HepG2 (cell line): ENCODE results near the gene ZNF771. TPM values are rescaled to one million over a fixed set of nuclear protein-coding genes. Genes with fewer than 3 reads are reported as not detected.
"Not testable (repeated sequence)": the region's sequence is repeated elsewhere in the genome, so short reads cannot be mapped to it uniquely, and the experiment has no call there.

Experiments
- ATAC-seq: fragments of 200-7000 bp; cut with Tn5 transposase; 3 replicates; pipeline ENCODE4 v1.9.1; 2020; ENCODE audit warnings: mild to moderate bottlenecking, moderate library complexity
- BruUV-seq: library from RNA; stranded (reverse); fragments of 400-500 nt; replicated peaks from 2 replicates; lab custom pipeline; 2021; lab: Mats Ljungman, UMichigan
- CTCF ChIA-PET: fragments of 300-600 bp; formaldehyde crosslinking; extraction: SDS; loops from one replicate; lab custom pipeline; 2021; ENCODE audit warnings: low total read pairs, inconsistent platforms, low intra/inter-chr PET ratio; lab: Yijun Ruan, JAX
- POLR2A ChIA-PET: fragments of 350-600 bp; sonication (Branson Sonifier 250); formaldehyde crosslinking; loops from one replicate; lab custom pipeline; 2020; ENCODE audit warnings: antibody characterized with exemption, inconsistent platforms; lab: Yijun Ruan, JAX
- DNase-seq: peaks from one replicate; pipeline ENCODE4 v3.0.0-alpha.2; 2015; ENCODE audit warnings: low spot score
- FAIRE-seq: peaks from 3 replicates; lab custom pipeline; 2011; peaks lifted over from hg19 to GRCh38; lab: Jason Lieb, UNC
- H2AFZ ChIP-seq: one replicate; pipeline ENCODE4 v1.6.1; 2011; ENCODE audit warnings: low read length, inconsistent platforms
- H3K27ac ChIP-seq: fragments of 300-600 bp; 3 replicates; pipeline ENCODE4 v1.8.0; 2011; ENCODE audit warnings: mixed run types, mild to moderate bottlenecking, mixed read lengths, low read length, inconsistent platforms; ENCODE audit not compliant: insufficient read depth; ENCODE audit errors: extremely low read length
- H3K27me3 ChIP-seq, 2 experiments: fragments of 200-600 bp in 1 of 2; 2 replicates in 1 of 2; 3 replicates in 1 of 2; pipeline versions ENCODE4 v1.6.0 to v1.8.0; 2011; ENCODE audit warnings: low read length in 2 of 2, mild to moderate bottlenecking in 2 of 2, moderate library complexity in 2 of 2, inconsistent platforms in 1 of 2; ENCODE audit not compliant: insufficient read depth in 2 of 2, control insufficient read depth in 1 of 2
- H3K36me3 ChIP-seq, 2 experiments: fragments of 200-600 bp in 1 of 2; replicated peaks in 1 of 2; 2 replicates in 1 of 2; 3 replicates in 1 of 2; pipeline versions ENCODE4 v1.5.1 to v1.8.0; 2011; ENCODE audit warnings: low read length in 2 of 2, inconsistent platforms in 1 of 2; ENCODE audit not compliant: insufficient read depth in 2 of 2, control insufficient read depth in 1 of 2
- H3K4me1 ChIP-seq: 2 replicates; pipeline ENCODE4 v1.5.1; 2012; ENCODE audit warnings: low read length, inconsistent platforms; ENCODE audit not compliant: insufficient read depth
- H3K4me2 ChIP-seq: 2 replicates; pipeline ENCODE4 v1.6.0; 2011; ENCODE audit warnings: low read depth, low read length, inconsistent platforms
- H3K4me3 ChIP-seq, 3 experiments: fragments of 200-600 bp in 1 of 3; sonication (generic), shearing (Covaris generic) in 1 of 3; replicated peaks in 1 of 3; 2 replicates each; pipeline ENCODE4 v1.5.1; 2011 to 2016; ENCODE audit warnings: low read length in 3 of 3, inconsistent platforms in 2 of 3, low read depth in 2 of 3, mild to moderate bottlenecking in 2 of 3, control low read depth in 1 of 3, mixed read lengths in 1 of 3; ENCODE audit not compliant: insufficient read depth in 1 of 3
- H3K79me2 ChIP-seq: one replicate; pipeline ENCODE4 v1.6.1; 2011; ENCODE audit warnings: low read length, inconsistent platforms; ENCODE audit not compliant: insufficient read depth
- H3K9ac ChIP-seq: 2 replicates; pipeline ENCODE4 v1.6.0; 2011; ENCODE audit warnings: mild to moderate bottlenecking, low read depth, low read length, inconsistent platforms; ENCODE audit not compliant: insufficient read depth
- H3K9me3 ChIP-seq: 2 replicates; pipeline ENCODE4 v1.5.1; 2012; ENCODE audit warnings: mild to moderate bottlenecking, low read length
- H4K20me1 ChIP-seq: 2 replicates; pipeline ENCODE4 v1.6.0; 2011; ENCODE audit warnings: inconsistent platforms, mild to moderate bottlenecking, low read length, moderate library complexity; ENCODE audit not compliant: insufficient read depth
- PCBP1 ChIP-seq: fragments of 200-400 bp; formaldehyde crosslinking; IDR thresholded peaks from 2 replicates; pipeline ENCODE4 v1.6.1; 2017; ENCODE audit warnings: mild to moderate bottlenecking, low read depth, low read length, borderline replicate concordance
- XRCC5 ChIP-seq: fragments of 200-400 bp; formaldehyde crosslinking; optimal IDR thresholded peaks from 2 replicates; pipeline ENCODE3; 2017; ENCODE audit warnings: mild to moderate bottlenecking, low read length
- ZFP37 ChIP-seq: sonication (generic); formaldehyde crosslinking; IDR thresholded peaks from 2 replicates; pipeline ENCODE4 v1.4.0; 2020; ENCODE audit warnings: missing genetic modification reagents, borderline replicate concordance
- ZNF230 ChIP-seq: sonication (generic); formaldehyde crosslinking; IDR thresholded peaks from 2 replicates; pipeline ENCODE4 v1.4.0; 2020; ENCODE audit warnings: mild to moderate bottlenecking, missing genetic modification reagents
- ZNF296 ChIP-seq: sonication (generic); formaldehyde crosslinking; conservative IDR thresholded peaks from 2 replicates; pipeline ENCODE4 v1.5.0; 2020; ENCODE audit warnings: mild to moderate bottlenecking, missing genetic modification reagents
- ZNF34 ChIP-seq: sonication (generic); formaldehyde crosslinking; IDR thresholded peaks from 2 replicates; pipeline ENCODE4 v1.4.0; 2020; ENCODE audit warnings: mild to moderate bottlenecking, missing genetic modification reagents, borderline replicate concordance
- ZNF770 ChIP-seq: sonication (generic); formaldehyde crosslinking; IDR thresholded peaks from 2 replicates; pipeline ENCODE4 v1.5.0; 2020; ENCODE audit warnings: mild to moderate bottlenecking, missing genetic modification reagents
- ZNF883 ChIP-seq: sonication (generic); formaldehyde crosslinking; IDR thresholded peaks from 2 replicates; pipeline ENCODE4 v1.5.1; 2020; ENCODE audit warnings: mild to moderate bottlenecking, missing genetic modification reagents; ENCODE audit errors: not compliant biosample characterization
- WGBS: methylation state at CpG from one replicate; pipeline ENCODE4 v1.1.6; 2017; ENCODE audit warnings: low lambda C conversion rate; 5-methylcytosine and 5-hydroxymethylcytosine counted together
- in situ Hi-C: cut with HindIII; loops from 2 replicates; pipeline ENCODE4 v1.10.0; 2017; ENCODE audit warnings: low pct_unique_long_range_greater_than_20kb; ENCODE audit not compliant: extremely low pct_ligation_motif_present
- intact Hi-C: fragments of 100-400 bp; cut with micrococcal nuclease; formaldehyde crosslinking; loops from one replicate; pipeline ENCODE4 v1.10.0; 2022; ENCODE audit not compliant: unreplicated experiment
- polyA plus RNA-seq, 8 experiments: library from polyadenylated mRNA; depleted of rRNA in 3 of 8; stranded (reverse) in 7 of 8; unstranded in 1 of 8; fragments of >200 nt; fragmentation: Illumina TruSeq in 4 of 8; extraction: Trizol in 4 of 8; gene quantifications; 2 replicates each; pipeline versions ENCODE4 v1.2.1 to v1.2.3, GENCODE V29; 2011 to 2016; ENCODE audit warnings: low read depth in 4 of 8, missing spikeins in 1 of 8, mixed read lengths in 1 of 8; ENCODE audit not compliant: insufficient read depth in 1 of 8
- total RNA-seq, 5 experiments: library from RNA; depleted of rRNA; stranded (reverse); fragments of >200 nt; fragmentation: Illumina TruSeq; extraction: Trizol; gene quantifications; 2 replicates each; pipeline ENCODE4 v1.2.3, GENCODE V29; 2016; ENCODE audit warnings: low read depth in 1 of 5
- TF ChIP-seq, protein P1 (sequence below): sonication (generic); formaldehyde crosslinking; IDR thresholded peaks from 2 replicates; pipeline ENCODE4 v1.4.0; 2020; ENCODE audit warnings: missing genetic modification reagents, borderline replicate concordance

Gene ZNF771
- total and polyA plus RNA-seq, 2 of the 13 experiments (the other 11 are each of a cell fraction or from before 2014, with no cell fraction given): 5.0 to 11.8 TPM

GRCh38 chr16:30396627-30397026, 10.8 kb upstream of the ZNF771 start:
- FAIRE-seq, BruUV-seq, H2AFZ ChIP-seq, H3K27me3 ChIP-seq, H4K20me1 ChIP-seq, DNase-seq, H3K27ac ChIP-seq, ATAC-seq, H3K9me3 ChIP-seq: not testable (repeated sequence)
- Histone ChIP-seq H3K4me1 (peaks cover 46% of the 10 kb centered on the region), H3K79me2 (peaks cover 17% of the 10 kb centered on the region), H3K4me2 (peak overlapping the region; percentile 99), H3K9ac (peak overlapping the region; percentile 78), H3K4me3 (peak overlapping the region; percentile 75 to 93 (median 75); a peak in 4 of 6 replicates)
- WGBS: 84% methylated on average over 4 of the region's 4 CpGs
- POLR2A ChIA-PET: interaction anchor here (0.7 to 3.3 kb wide), 3 partner anchors 11 to 95 kb away, joined by 3 to 70 read pairs (median 11); partner anchors contain the start of genes DCTPP1 and ZNF771
- peak; percentile 70 for TF ChIP-seq ZNF770 (CRISPR knock-in tag)
- TF ChIP-seq, all 625 proteins: peak for 1; not testable (repeated sequence) for 624
- CTCF ChIA-PET: interaction anchor here (2.1 to 2.6 kb wide), 2 partner anchors 13 to 232 kb away, joined by 4 to 20 read pairs; no protein-coding TSS in a partner anchor
- intact Hi-C loops, in situ Hi-C loops: not testable (repeated sequence)
- peaks cover 3 to 17% of the 10 kb centered on the region in 2 experiments; a peak in 4 of 5 replicates for H3K36me3 ChIP-seq

- BruUV-seq: no TSS peak
- TF ChIP-seq ZNF230 (CRISPR knock-in tag): no peak
- TF ChIP-seq, protein P1, sequence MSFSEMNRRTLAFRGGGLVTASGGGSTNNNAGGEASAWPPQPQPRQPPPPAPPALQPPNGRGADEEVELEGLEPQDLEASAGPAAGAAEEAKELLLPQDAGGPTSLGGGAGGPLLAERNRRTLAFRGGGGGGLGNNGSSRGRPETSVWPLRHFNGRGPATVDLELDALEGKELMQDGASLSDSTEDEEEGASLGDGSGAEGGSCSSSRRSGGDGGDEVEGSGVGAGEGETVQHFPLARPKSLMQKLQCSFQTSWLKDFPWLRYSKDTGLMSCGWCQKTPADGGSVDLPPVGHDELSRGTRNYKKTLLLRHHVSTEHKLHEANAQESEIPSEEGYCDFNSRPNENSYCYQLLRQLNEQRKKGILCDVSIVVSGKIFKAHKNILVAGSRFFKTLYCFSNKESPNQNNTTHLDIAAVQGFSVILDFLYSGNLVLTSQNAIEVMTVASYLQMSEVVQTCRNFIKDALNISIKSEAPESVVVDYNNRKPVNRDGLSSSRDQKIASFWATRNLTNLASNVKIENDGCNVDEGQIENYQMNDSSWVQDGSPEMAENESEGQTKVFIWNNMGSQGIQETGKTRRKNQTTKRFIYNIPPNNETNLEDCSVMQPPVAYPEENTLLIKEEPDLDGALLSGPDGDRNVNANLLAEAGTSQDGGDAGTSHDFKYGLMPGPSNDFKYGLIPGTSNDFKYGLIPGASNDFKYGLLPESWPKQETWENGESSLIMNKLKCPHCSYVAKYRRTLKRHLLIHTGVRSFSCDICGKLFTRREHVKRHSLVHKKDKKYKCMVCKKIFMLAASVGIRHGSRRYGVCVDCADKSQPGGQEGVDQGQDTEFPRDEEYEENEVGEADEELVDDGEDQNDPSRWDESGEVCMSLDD (CRISPR knock-in tag): no peak
- TF ChIP-seq ZFP37: no peak
- no peak for TF ChIP-seq ZNF883 (CRISPR knock-in tag)
- no peak for TF ChIP-seq PCBP1
- no peak for TF ChIP-seq XRCC5
- TF ChIP-seq ZNF296 (CRISPR knock-in tag): no peak
- no peak for TF ChIP-seq ZNF34 (CRISPR knock-in tag)
Measured at GRCh38 chr16:30397056-30397455, 10.3 kb upstream of the ZNF771 start.

More at GRCh38 chr16:30397056-30397455, 10.3 kb upstream of the ZNF771 start:
- peaks cover 50% of the 10 kb centered on the region for H3K4me1 ChIP-seq
- H3K4me3 ChIP-seq: no peak overlapping the region
- 97% methylated on average over 4 of the region's 4 CpGs for WGBS
- ChIA-PET CTCF (interaction anchor here (2.6 kb wide), 1 partner anchor 12 kb away, joined by 20 read pairs; no protein-coding TSS in a partner anchor), POLR2A (interaction anchor here (0.7 to 2.9 kb wide), 2 partner anchors 11 to 95 kb away, joined by 3 to 16 read pairs; partner anchors contain the start of gene ZNF771)
- in situ Hi-C loops: no loop called here
- intact Hi-C loops: no loop called here
- DNase-seq (no peak), ATAC-seq (no peak), FAIRE-seq (no peak)
- H3K4me2 ChIP-seq: peak overlapping the region; percentile 99
- H3K36me3 ChIP-seq: peaks cover 3 to 17% of the 10 kb centered on the region in 2 experiments; a peak in 4 of 5 replicates
- peaks cover 17% of the 10 kb centered on the region for H3K79me2 ChIP-seq
- no peak overlapping the region for H2AFZ ChIP-seq
- H4K20me1 ChIP-seq: no peaks in the 10 kb centered on the region; the same call in 1 of the 2 replicates
- no peaks in the 10 kb centered on the region for H3K9me3 ChIP-seq
- H3K27ac ChIP-seq: no peak overlapping the region
- no peaks in the 10 kb centered on the region for H3K27me3 ChIP-seq
- no peak overlapping the region for H3K9ac ChIP-seq
